Measurements from ENCODE around the gene MYBPC3. TPM values are rescaled to one million over a fixed set of nuclear protein-coding genes. Genes with fewer than 3 reads are reported as not detected.

MYBPC3 gene
- total RNA-seq, 2 donors from 2014 or later, result 0.42 TPM; not detected in 1

DNA sequence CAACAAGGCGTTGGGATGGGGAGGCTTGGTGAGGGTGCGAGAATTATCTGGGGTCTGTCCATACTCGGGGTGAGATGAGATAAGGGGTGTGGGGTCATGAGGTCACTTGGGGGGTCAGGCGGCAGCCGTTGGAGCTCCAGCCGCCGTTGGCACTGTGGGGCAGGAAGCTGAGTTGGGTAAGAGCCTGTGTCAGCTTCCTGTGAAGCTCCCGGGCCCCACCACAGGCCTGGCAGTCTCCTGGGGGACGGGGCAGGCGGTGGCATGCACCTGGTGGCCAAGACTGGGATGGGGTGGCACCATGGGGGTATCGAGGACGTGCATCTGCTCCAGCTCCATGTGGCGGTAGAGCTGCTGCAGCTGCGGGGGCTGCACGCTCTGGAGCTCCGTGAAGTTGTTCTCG is 7.1 kb upstream of the MYBPC3 start:
- Histone ChIP-seq H3K27ac (no peak overlapping the region), H3K9me3 (no peaks in the 10 kb centered on the region), H3K4me1 (no peaks in the 10 kb centered on the region), H3K4me3 (no peak overlapping the region), H3K36me3 (no peaks in the 10 kb centered on the region), H3K9ac (ENCODE audit: low read depth in 2 of 2, low read length in 2 of 2) (no peak overlapping the region), H3K27me3 (no peaks in the 10 kb centered on the region)
- TF ChIP-seq, protein P1, sequence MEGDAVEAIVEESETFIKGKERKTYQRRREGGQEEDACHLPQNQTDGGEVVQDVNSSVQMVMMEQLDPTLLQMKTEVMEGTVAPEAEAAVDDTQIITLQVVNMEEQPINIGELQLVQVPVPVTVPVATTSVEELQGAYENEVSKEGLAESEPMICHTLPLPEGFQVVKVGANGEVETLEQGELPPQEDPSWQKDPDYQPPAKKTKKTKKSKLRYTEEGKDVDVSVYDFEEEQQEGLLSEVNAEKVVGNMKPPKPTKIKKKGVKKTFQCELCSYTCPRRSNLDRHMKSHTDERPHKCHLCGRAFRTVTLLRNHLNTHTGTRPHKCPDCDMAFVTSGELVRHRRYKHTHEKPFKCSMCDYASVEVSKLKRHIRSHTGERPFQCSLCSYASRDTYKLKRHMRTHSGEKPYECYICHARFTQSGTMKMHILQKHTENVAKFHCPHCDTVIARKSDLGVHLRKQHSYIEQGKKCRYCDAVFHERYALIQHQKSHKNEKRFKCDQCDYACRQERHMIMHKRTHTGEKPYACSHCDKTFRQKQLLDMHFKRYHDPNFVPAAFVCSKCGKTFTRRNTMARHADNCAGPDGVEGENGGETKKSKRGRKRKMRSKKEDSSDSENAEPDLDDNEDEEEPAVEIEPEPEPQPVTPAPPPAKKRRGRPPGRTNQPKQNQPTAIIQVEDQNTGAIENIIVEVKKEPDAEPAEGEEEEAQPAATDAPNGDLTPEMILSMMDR (IDR thresholded peaks at IDR 0.05), result no peak
- intact Hi-C loops (cut with DNase I), result loop anchor here (5.0 to 10.0 kb wide), 2 partner anchors 182 to 475 kb away; partner anchors contain the start of gene ARFGAP2
- DNase-seq, result no peak

DNA sequence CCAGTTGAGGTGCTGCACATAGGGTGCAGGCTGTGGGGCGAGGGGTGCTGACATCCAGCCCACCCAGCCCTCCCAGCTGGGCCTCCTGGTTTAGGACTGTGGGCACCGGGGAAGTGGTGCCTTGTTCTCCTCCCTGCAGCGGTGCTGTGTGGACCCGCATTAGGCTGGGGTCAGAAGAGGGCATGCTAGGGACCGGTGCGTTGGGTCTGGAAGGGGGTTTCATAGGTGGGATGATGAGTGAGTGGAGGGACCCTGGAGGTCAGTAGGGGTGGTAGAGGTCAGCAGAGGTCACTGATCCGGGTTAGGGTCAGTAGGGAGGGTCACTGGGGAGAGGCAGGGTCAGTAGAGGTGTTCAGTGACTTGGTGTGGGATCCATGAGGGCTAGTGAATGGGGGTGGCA is 6.7 kb upstream of the MYBPC3 start:
- Histone ChIP-seq H3K36me3 (no peaks in the 10 kb centered on the region), H3K4me1 (no peaks in the 10 kb centered on the region), H3K9ac (ENCODE audit: low read depth in 2 of 2, low read length in 2 of 2) (no peak overlapping the region), H3K27me3 (no peaks in the 10 kb centered on the region), H3K4me3 (no peak overlapping the region), H3K9me3 (no peaks in the 10 kb centered on the region), H3K27ac (no peak overlapping the region)
- TF ChIP-seq, protein P1 (IDR thresholded peaks at IDR 0.05), result no peak
- no peak for DNase-seq
- intact Hi-C loops (cut with DNase I), result loop anchor here (5.0 to 10.0 kb wide), 2 partner anchors 182 to 474 kb away; partner anchors contain the start of gene ARFGAP2

DNA sequence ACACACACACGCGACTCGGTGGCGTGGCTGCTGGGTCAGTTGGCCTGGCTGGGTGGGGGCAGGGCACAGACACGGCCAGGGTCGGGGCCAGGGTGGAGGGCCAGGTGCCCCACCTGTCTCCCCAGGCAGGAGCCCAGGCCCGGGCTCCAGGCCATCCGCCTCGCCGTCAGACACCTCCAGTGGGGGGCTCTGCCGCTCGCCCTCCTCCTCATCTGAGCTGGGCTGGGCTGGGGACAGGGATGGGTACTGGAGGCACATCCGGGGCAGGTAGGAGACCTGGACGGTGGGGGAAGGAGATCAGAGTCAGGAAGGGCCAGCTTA is 6.2 kb upstream of the MYBPC3 start:
- no peaks in the 10 kb centered on the region for H3K9me3 ChIP-seq
- no peak for DNase-seq
- intact Hi-C loops (cut with DNase I), result loop anchor here (5.0 to 10.0 kb wide), 2 partner anchors 181 to 474 kb away; partner anchors contain the start of gene ARFGAP2
- H3K4me3 ChIP-seq, result no peak overlapping the region
- H3K27ac ChIP-seq, result no peak overlapping the region
- no peak overlapping the region for H3K9ac ChIP-seq (ENCODE audit: low read depth in 2 of 2, low read length in 2 of 2)
- no peaks in the 10 kb centered on the region for H3K36me3 ChIP-seq
- TF ChIP-seq, protein P1 (IDR thresholded peaks at IDR 0.05), result no peak
- H3K4me1 ChIP-seq, result no peaks in the 10 kb centered on the region
- H3K27me3 ChIP-seq, result no peaks in the 10 kb centered on the region

DNA sequence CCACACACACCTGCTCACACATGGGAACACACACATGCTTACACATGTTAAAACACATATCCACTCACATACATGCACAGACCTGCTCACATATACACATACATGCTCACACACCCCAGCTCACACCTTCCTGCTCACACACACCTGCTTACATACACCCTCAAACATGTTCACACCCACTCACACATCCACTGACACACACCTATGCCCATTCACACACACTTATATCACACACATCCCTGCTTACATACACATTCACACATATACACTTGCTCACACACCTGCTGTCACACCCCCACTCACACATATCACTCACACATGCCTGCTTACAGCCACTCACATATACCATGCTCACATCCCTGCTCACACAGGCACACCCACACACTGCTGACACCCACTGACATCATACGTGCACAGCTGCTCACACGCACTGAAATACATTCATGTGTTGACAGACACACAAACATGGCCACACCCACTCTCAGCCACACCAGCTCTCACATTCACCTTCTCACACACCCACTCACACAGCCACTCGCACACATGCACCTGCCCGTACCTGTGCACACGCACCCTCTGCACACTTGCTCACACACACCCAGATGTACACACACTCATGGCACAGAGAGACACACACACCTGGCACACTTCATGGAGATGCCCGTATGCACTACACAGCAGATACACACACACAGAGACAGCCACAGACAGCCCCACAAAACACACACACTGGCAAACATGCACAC is 5.7 kb upstream of the MYBPC3 start:
- DNase-seq, result no peak
- H3K4me3 ChIP-seq, result no peak overlapping the region
- no peaks in the 10 kb centered on the region for H3K4me1 ChIP-seq
- TF ChIP-seq, protein P1 (IDR thresholded peaks at IDR 0.05), result no peak
- H3K27ac ChIP-seq, result no peak overlapping the region
- no peak overlapping the region for H3K9ac ChIP-seq (ENCODE audit: low read depth in 2 of 2, low read length in 2 of 2)
- intact Hi-C loops (cut with DNase I), result loop anchor here (5.0 to 10.0 kb wide), 2 partner anchors 181 to 473 kb away; partner anchors contain the start of gene ARFGAP2
- H3K27me3 ChIP-seq, result no peaks in the 10 kb centered on the region
- H3K9me3 ChIP-seq, result no peaks in the 10 kb centered on the region
- no peaks in the 10 kb centered on the region for H3K36me3 ChIP-seq

DNA sequence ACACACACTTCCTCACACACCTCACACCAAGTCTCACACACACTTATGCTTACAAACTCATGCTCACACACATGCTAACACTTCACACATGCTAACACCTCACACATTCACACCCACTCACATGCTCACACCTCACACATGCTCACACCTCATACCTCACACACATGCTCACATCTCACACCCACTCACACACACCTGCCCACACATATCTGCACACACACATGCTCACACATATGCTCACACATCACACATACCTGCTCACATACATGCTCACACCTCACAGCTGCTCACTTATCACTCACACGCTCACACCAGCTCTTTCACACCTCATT is 4.5 kb upstream of the MYBPC3 start:
- Histone ChIP-seq H3K27me3 (no peaks in the 10 kb centered on the region), H3K4me1 (no peaks in the 10 kb centered on the region), H3K9ac (ENCODE audit: low read depth in 2 of 2, low read length in 2 of 2) (no peak overlapping the region), H3K36me3 (no peaks in the 10 kb centered on the region), H3K9me3 (no peaks in the 10 kb centered on the region), H3K27ac (no peak overlapping the region), H3K4me3 (no peak overlapping the region)
- DNase-seq, result no peak
- intact Hi-C loops (cut with DNase I), result loop anchor here (5.0 to 10.0 kb wide), 2 partner anchors 180 to 472 kb away; partner anchors contain the start of gene ARFGAP2
- TF ChIP-seq, protein P1 (IDR thresholded peaks at IDR 0.05), result no peak
